B cell (primary cell): ENCODE results near the gene CARMIL1. TPM values are rescaled to one million over a fixed set of nuclear protein-coding genes. Genes with fewer than 3 reads are reported as not detected.

Experiments
- ATAC-seq: fragments of 200-7000 bp; cut with Tn5 transposase; one replicate; pipeline ENCODE4 v1.10.0; 2021; ENCODE audit warnings: low read depth, mild to moderate bottlenecking, moderate number of reproducible peaks, moderate library complexity
- CTCF ChIA-PET: fragments of 350-600 bp; sonication (Branson Sonifier 250); formaldehyde crosslinking; loops from one replicate; lab custom pipeline; 2021; ENCODE audit warnings: antibody characterized with exemption, inconsistent platforms; lab: Charles Lee
- POLR2A ChIA-PET: fragments of 350-600 bp; sonication (Branson Sonifier 250); formaldehyde crosslinking; loops from one replicate; lab custom pipeline; 2021; ENCODE audit warnings: antibody characterized with exemption; lab: Charles Lee
- DNase-seq: peaks from one replicate; pipeline ENCODE4 v3.0.0; 2013
- H2AFZ ChIP-seq: 2 replicates; pipeline ENCODE4 v1.6.1; 2012; ENCODE audit warnings: mild to moderate bottlenecking, low read depth, low read length; ENCODE audit not compliant: insufficient read depth, poor library complexity, severe bottlenecking
- H3K27ac ChIP-seq, 2 donors: 1 replicate in 1 of 2; 2 replicates in 1 of 2; pipeline ENCODE4 v1.5.1; 2012 to 2013; ENCODE audit warnings: low read length in 2 of 2, mild to moderate bottlenecking in 2 of 2, moderate library complexity in 1 of 2
- H3K27me3 ChIP-seq, 4 experiments: fragments of 200-600 bp in 1 of 4; sonication (generic) in 1 of 4; replicated peaks in 1 of 4; 1 replicate in 2 of 4; 2 replicates in 2 of 4; pipeline versions ENCODE4 v1.6.1 to v1.7.0; 2013 to 2016; ENCODE audit warnings: low read length in 3 of 4, mild to moderate bottlenecking in 2 of 4, mixed read lengths in 1 of 4, moderate library complexity in 1 of 4; ENCODE audit not compliant: insufficient read depth in 4 of 4, control insufficient read depth in 3 of 4; ENCODE audit errors: control extremely low read depth in 1 of 4
- H3K36me3 ChIP-seq, 2 experiments: replicated peaks in 1 of 2; 1 replicate in 1 of 2; 2 replicates in 1 of 2; pipeline versions ENCODE4 v1.6.1 to v1.7.1; 2013; ENCODE audit warnings: low read length in 1 of 2; ENCODE audit not compliant: insufficient read depth in 2 of 2, control insufficient read depth in 1 of 2; ENCODE audit errors: control extremely low read depth in 1 of 2, extremely low read depth in 1 of 2
- H3K4me1 ChIP-seq, 2 donors: fragments of 200-600 bp in 1 of 2; sonication (generic) in 1 of 2; 1 replicate in 1 of 2; 2 replicates in 1 of 2; pipeline versions ENCODE4 v1.5.1 to v1.6.1; 2013 to 2017; ENCODE audit warnings: low read length in 2 of 2; ENCODE audit not compliant: control insufficient read depth in 2 of 2, insufficient read depth in 2 of 2
- H3K4me2 ChIP-seq: replicated peaks from 2 replicates; pipeline ENCODE3; 2012; ENCODE audit warnings: mild to moderate bottlenecking, low read depth, low read length; ENCODE audit not compliant: poor library complexity, severe bottlenecking
- H3K4me3 ChIP-seq, 5 experiments: fragments of 200-600 bp in 1 of 5; sonication (generic) in 1 of 5; 1 replicate in 3 of 5; 2 replicates in 2 of 5; pipeline versions ENCODE4 v1.5.1 to v1.7.0; 2011 to 2016; ENCODE audit warnings: low read length in 4 of 5, mild to moderate bottlenecking in 4 of 5, low read depth in 2 of 5, control low read depth in 1 of 5, moderate library complexity in 1 of 5; ENCODE audit not compliant: insufficient read depth in 1 of 5; ENCODE audit errors: control extremely low read depth in 1 of 5, extremely low read depth in 1 of 5
- H3K79me2 ChIP-seq: fragments of 200-600 bp; sonication (generic); one replicate; pipeline ENCODE4 v1.6.0; 2016; ENCODE audit warnings: low read length; ENCODE audit not compliant: control insufficient read depth, insufficient read depth
- H3K9ac ChIP-seq: fragments of 200-600 bp; sonication (generic); 2 replicates; pipeline ENCODE4 v1.6.1; 2017; ENCODE audit warnings: mild to moderate bottlenecking, low read length, moderate library complexity
- H3K9me3 ChIP-seq, 3 donors: one replicate each; pipeline versions ENCODE4 v1.6.1 to v1.7.1; 2013; ENCODE audit warnings: low read length in 2 of 3; ENCODE audit not compliant: control insufficient read depth in 2 of 3, insufficient read depth in 1 of 3; ENCODE audit errors: control extremely low read depth in 1 of 3
- H4K20me1 ChIP-seq: 2 replicates; pipeline ENCODE4 v1.6.0; 2012; ENCODE audit warnings: mild to moderate bottlenecking, low read length; ENCODE audit not compliant: insufficient read depth, control insufficient read depth, poor library complexity, severe bottlenecking
- H3K27ac Mint-ChIP-seq: one replicate; pipeline ENCODE4 v1.8.0; 2021; ENCODE audit warnings: mixed read lengths
- H3K27me3 Mint-ChIP-seq: one replicate; pipeline ENCODE4 v1.8.0; 2021; ENCODE audit warnings: mixed read lengths
- H3K4me1 Mint-ChIP-seq: one replicate; pipeline ENCODE4 v1.8.0; 2021; ENCODE audit warnings: mixed read lengths
- H3K4me3 Mint-ChIP-seq: one replicate; pipeline ENCODE4 v1.8.0; 2021; ENCODE audit warnings: mixed read lengths
- H3K9me3 Mint-ChIP-seq: one replicate; pipeline ENCODE4 v1.8.0; 2022; ENCODE audit warnings: mixed read lengths; ENCODE audit not compliant: insufficient read depth
- CTCF ChIP-seq: fragments of 200-600 bp; IDR thresholded peaks from one replicate; pipeline ENCODE4 v1.8.0; 2022; ENCODE audit warnings: antibody characterized with exemption, mild to moderate bottlenecking
- EZH2 ChIP-seq: IDR thresholded peaks from 2 replicates; pipeline ENCODE4 v1.6.1; 2012; ENCODE audit warnings: borderline replicate concordance, low read depth, mild to moderate bottlenecking, moderate library complexity, low read length; ENCODE audit not compliant: insufficient read depth, poor library complexity, severe bottlenecking
- WGBS: methylation state at CpG from one replicate; pipeline ENCODE4 v1.1.5; 2013; ENCODE audit warnings: missing lambda C conversion rate; ENCODE audit not compliant: insufficient coverage; 5-methylcytosine and 5-hydroxymethylcytosine counted together
- intact Hi-C: fragments of 100-400 bp; cut with micrococcal nuclease; formaldehyde crosslinking; loops from one replicate; pipeline ENCODE4 v1.10.0; 2022
- polyA plus RNA-seq: library from polyadenylated mRNA; depleted of rRNA; stranded (reverse); fragments of >200 nt; gene quantifications from 2 replicates; pipeline ENCODE4 v1.2.3, GENCODE V29; 2012
- total RNA-seq, 2 donors: library from RNA; stranded (reverse); fragments of 120-200 nt in 1 of 2; gene quantifications; 1 replicate in 1 of 2; 2 replicates in 1 of 2; pipeline versions ENCODE4 v1.2.3 to v1.2.4, GENCODE V29; 2013 to 2022

CARMIL1 gene
- total and polyA plus RNA-seq, 2 donors (not counting 1 experiment from before 2014, with no cell fraction given): 7.5 to 11.0 TPM

- H3K4me3 ChIP-seq: no peak overlapping the region
- Mint-ChIP-seq H3K9me3 (peaks cover 2% of the 10 kb centered on the region), H3K27me3 (peaks cover 76% of the 10 kb centered on the region), H3K4me1 (no peaks in the 10 kb centered on the region), H3K27ac (no peak overlapping the region), H3K4me3 (no peak overlapping the region)
- no peak overlapping the region for H2AFZ ChIP-seq
- H3K9me3 ChIP-seq: peaks cover 0 to 5% (median 0%) of the 10 kb centered on the region in 3 donors
- H3K79me2 ChIP-seq: no peaks in the 10 kb centered on the region
- no peaks in the 10 kb centered on the region for H3K36me3 ChIP-seq
- no peak for ATAC-seq
- no peak for TF ChIP-seq CTCF
- TF ChIP-seq EZH2: no peak
- H3K9ac ChIP-seq: no peak overlapping the region
- no peaks in the 10 kb centered on the region for H4K20me1 ChIP-seq
- CTCF ChIA-PET: interaction anchor here (0.9 kb wide), 1 partner anchor 77 kb away, joined by 3 read pairs; no protein-coding TSS in a partner anchor
- POLR2A ChIA-PET: interaction anchor here (0.6 kb wide), 1 partner anchor 89 kb away, joined by 3 read pairs; no protein-coding TSS in a partner anchor
- H3K27me3 ChIP-seq: peaks cover 0 to 26% (median 11%) of the 10 kb centered on the region in 4 experiments
- intact Hi-C loops: no loop called here
- no peaks in the 10 kb centered on the region for H3K4me1 ChIP-seq
- DNase-seq: no peak
- H3K4me2 ChIP-seq: no peak overlapping the region
- no peak overlapping the region for H3K27ac ChIP-seq
- WGBS: 100% methylated on average over 2 of the region's 5 CpGs
Measured at GRCh38 chr6:25641377-25641776, 362.2 kb downstream of the CARMIL1 start.

GRCh38 chr6:25641940-25642666 is 362.9 kb downstream of the CARMIL1 start:
- Histone ChIP-seq H3K27ac (no peak overlapping the region), H3K4me3 (no peak overlapping the region), H3K9me3 (peaks cover 0 to 5% (median 0%) of the 10 kb centered on the region in 3 donors), H4K20me1 (no peaks in the 10 kb centered on the region), H3K36me3 (no peaks in the 10 kb centered on the region), H2AFZ (no peak overlapping the region), H3K27me3 (peaks cover 0 to 28% (median 11%) of the 10 kb centered on the region in 4 experiments), H3K79me2 (no peaks in the 10 kb centered on the region), H3K9ac (no peak overlapping the region), H3K4me2 (no peak overlapping the region), H3K4me1 (no peaks in the 10 kb centered on the region)
- TF ChIP-seq EZH2 (no peak), CTCF (no peak)
- Mint-ChIP-seq H3K27ac (no peak overlapping the region), H3K4me1 (no peaks in the 10 kb centered on the region), H3K9me3 (peaks cover 2% of the 10 kb centered on the region), H3K4me3 (no peak overlapping the region), H3K27me3 (peaks cover 78% of the 10 kb centered on the region)
- POLR2A ChIA-PET: interaction anchor here (0.6 kb wide), 1 partner anchor 90 kb away, joined by 3 read pairs; no protein-coding TSS in a partner anchor
- ATAC-seq (no peak), DNase-seq (no peak)
- intact Hi-C loops: no loop called here
- CTCF ChIA-PET: interaction anchor here (0.9 kb wide), 1 partner anchor 76 kb away, joined by 3 read pairs; no protein-coding TSS in a partner anchor
- WGBS: no CpG with 5 or more reads among the region's 3 CpGs
